Neural cell (in vitro differentiated cells): Measurements from ENCODE around the gene KIN. TPM values are rescaled to one million over a fixed set of nuclear protein-coding genes. Genes with fewer than 3 reads are reported as not detected.
"Not testable (repeated sequence)": the region's sequence is repeated elsewhere in the genome, so short reads cannot be mapped to it uniquely, and the experiment has no call there.

Experiments
- H2AFZ ChIP-seq: fragments of 200-600, 300-800 bp; sonication (generic), shearing (Covaris generic); 2 replicates; pipeline ENCODE4 v1.6.0; 2014; ENCODE audit warnings: low read depth, mild to moderate bottlenecking, antibody characterized with exemption, low read length, moderate library complexity
- H3F3A ChIP-seq: fragments of 200-600 bp; shearing (Covaris generic); 2 replicates; pipeline ENCODE4 v1.6.1; 2016; ENCODE audit warnings: mild to moderate bottlenecking, moderate library complexity, mixed read lengths, antibody characterized with exemption, low read length; ENCODE audit not compliant: insufficient read depth, poor library complexity, severe bottlenecking
- H3K27ac ChIP-seq: fragments of 200-600, 300-800 bp; sonication (generic), shearing (Covaris generic); 2 replicates; pipeline ENCODE4 v1.5.1; 2014; ENCODE audit warnings: mild to moderate bottlenecking, low read length, moderate library complexity
- H3K27me3 ChIP-seq: fragments of 300-800, 200-600 bp; sonication (generic), shearing (Covaris generic); 2 replicates; pipeline ENCODE4 v1.6.0; 2014; ENCODE audit warnings: mild to moderate bottlenecking, low read depth, low read length, moderate library complexity; ENCODE audit not compliant: insufficient read depth
- H3K36me3 ChIP-seq: fragments of 300-800, 200-600 bp; sonication (generic), shearing (Covaris generic); 2 replicates; pipeline ENCODE4 v1.5.1; 2014; ENCODE audit warnings: mild to moderate bottlenecking, antibody characterized with exemption, low read length, moderate library complexity; ENCODE audit not compliant: insufficient read depth
- H3K4me2 ChIP-seq: fragments of 300-800, 200-600 bp; sonication (generic), shearing (Covaris generic); 2 replicates; pipeline ENCODE4 v1.6.0; 2014; ENCODE audit warnings: mild to moderate bottlenecking, low read length
- H3K4me3 ChIP-seq: fragments of 300-800, 200-600 bp; sonication (generic), shearing (Covaris generic); 2 replicates; pipeline ENCODE4 v1.5.1; 2014; ENCODE audit warnings: mild to moderate bottlenecking, low read length, moderate library complexity
- H3K79me2 ChIP-seq: fragments of 200-600 bp; shearing (Covaris generic); replicated peaks from 2 replicates; pipeline ENCODE4 v1.6.0; 2014; ENCODE audit warnings: mild to moderate bottlenecking, low read length, moderate library complexity; ENCODE audit not compliant: insufficient read depth
- H3K9ac ChIP-seq: fragments of 300-800, 200-600 bp; sonication (generic), shearing (Covaris generic); 2 replicates; pipeline ENCODE4 v1.6.1; 2016; ENCODE audit warnings: mild to moderate bottlenecking, low read length, mixed read lengths
- H3K9me2 ChIP-seq: fragments of 200-600 bp; shearing (Covaris generic); 2 replicates; pipeline ENCODE4 v1.6.1; 2016; ENCODE audit warnings: mild to moderate bottlenecking, low read length, mixed read lengths; ENCODE audit not compliant: insufficient read depth
- H3K9me3 ChIP-seq: fragments of 200-600, 300-800 bp; sonication (generic), shearing (Covaris generic); 2 replicates; pipeline ENCODE4 v1.6.1; 2016; ENCODE audit warnings: mild to moderate bottlenecking, mixed run types, low read length, moderate library complexity, mixed read lengths
- H4K20me1 ChIP-seq: fragments of 200-600 bp; shearing (Covaris generic); 2 replicates; pipeline ENCODE4 v1.6.1; 2016; ENCODE audit warnings: mild to moderate bottlenecking, mixed run types; ENCODE audit not compliant: insufficient read depth
- CTCF ChIP-seq: fragments of 450-650 bp; IDR thresholded peaks from 2 replicates; pipeline ENCODE4 v1.5.1; 2014; ENCODE audit warnings: antibody characterized with exemption, mild to moderate bottlenecking, moderate library complexity; ENCODE audit not compliant: poor library complexity, severe bottlenecking
- EP300 ChIP-seq: fragments of 450-650 bp; conservative IDR thresholded peaks from 2 replicates; pipeline ENCODE4 v1.6.1; 2014; ENCODE audit warnings: antibody characterized with exemption, mild to moderate bottlenecking, moderate library complexity; ENCODE audit not compliant: poor library complexity, severe bottlenecking
- EZH2 ChIP-seq: fragments of 200-600, 300-800 bp; shearing (Covaris generic), sonication (generic); IDR thresholded peaks from 2 replicates; pipeline ENCODE4 v1.6.1; 2014; ENCODE audit warnings: antibody characterized with exemption, low read length, borderline replicate concordance, mild to moderate bottlenecking; ENCODE audit not compliant: insufficient read depth, poor library complexity, severe bottlenecking
- MXI1 ChIP-seq: fragments of 450-650 bp; conservative IDR thresholded peaks from 2 replicates; pipeline ENCODE4 v1.6.1; 2014; ENCODE audit warnings: antibody characterized with exemption, mild to moderate bottlenecking; ENCODE audit not compliant: poor library complexity, severe bottlenecking
- POLR2AphosphoS5 ChIP-seq: IDR thresholded peaks from 2 replicates; pipeline ENCODE4 v1.6.1; 2012
- RAD21 ChIP-seq: fragments of 450-650 bp; conservative IDR thresholded peaks from 2 replicates; pipeline ENCODE4 v1.6.1; 2014; ENCODE audit warnings: antibody characterized with exemption, mild to moderate bottlenecking, moderate library complexity
- REST ChIP-seq: IDR thresholded peaks from 2 replicates; pipeline ENCODE4 v1.6.1; 2012; ENCODE audit warnings: borderline replicate concordance
- SMC3 ChIP-seq: fragments of 450-650 bp; conservative IDR thresholded peaks from 2 replicates; pipeline ENCODE4 v1.6.1; 2014; ENCODE audit warnings: antibody characterized with exemption, mild to moderate bottlenecking, moderate library complexity; ENCODE audit not compliant: poor library complexity
- TAF1 ChIP-seq: IDR thresholded peaks from 2 replicates; pipeline ENCODE4 v1.6.1; 2012; ENCODE audit warnings: low read depth
- polyA plus RNA-seq: library from polyadenylated mRNA; depleted of rRNA; stranded (reverse); fragments of >200 nt; gene quantifications from 2 replicates; pipeline ENCODE4 v1.2.3, GENCODE V29; 2014

Gene KIN
- polyA plus RNA-seq, 1 donor from 2014 or later: 24.4 TPM

- Histone ChIP-seq H3K9me3 (no peaks in the 10 kb centered on the region), H4K20me1 (no peaks in the 10 kb centered on the region), H3K79me2 (no peaks in the 10 kb centered on the region), H3K9ac (no peak overlapping the region), H2AFZ (no peak overlapping the region), H3K9me2 (no peaks in the 10 kb centered on the region), H3K36me3 (peaks cover 5% of the 10 kb centered on the region), H3K4me3 (no peak overlapping the region), H3K27ac (no peak overlapping the region), H3K4me2 (no peak overlapping the region), H3K27me3 (no peaks in the 10 kb centered on the region), H3F3A (no peaks in the 10 kb centered on the region)
- TF ChIP-seq EP300: no peak
- no peak for TF ChIP-seq TAF1
- TF ChIP-seq RAD21: no peak
- no peak for TF ChIP-seq MXI1
- no peak for TF ChIP-seq SMC3
- TF ChIP-seq POLR2AphosphoS5: no peak
- no peak for TF ChIP-seq EZH2
- no peak for TF ChIP-seq REST
- no peak for TF ChIP-seq CTCF
These were observed 35.5 kb downstream of the KIN start for GRCh38 chr10:7752251-7752650.

- H3K9ac ChIP-seq: no peak overlapping the region
These were observed 37.6 kb downstream of the KIN start for GRCh38 chr10:7750222-7750621.

GRCh38 chr10:7748637-7749036, 39.2 kb downstream of the KIN start:
- H3K4me3 ChIP-seq, H3K27me3 ChIP-seq, H3K36me3 ChIP-seq: not testable (repeated sequence)

More at GRCh38 chr10:7750222-7750621, 37.6 kb downstream of the KIN start:
- Histone ChIP-seq H3K4me3 (no peak overlapping the region), H3K4me2 (no peak overlapping the region), H3F3A (no peaks in the 10 kb centered on the region), H3K27ac (no peak overlapping the region), H4K20me1 (no peaks in the 10 kb centered on the region), H3K79me2 (no peaks in the 10 kb centered on the region), H3K36me3 (peaks cover 3% of the 10 kb centered on the region), H3K9me2 (no peaks in the 10 kb centered on the region), H3K9me3 (no peaks in the 10 kb centered on the region), H3K27me3 (no peaks in the 10 kb centered on the region), H2AFZ (no peak overlapping the region)
- TF ChIP-seq REST (no peak), EP300 (no peak)

More at GRCh38 chr10:7748637-7749036, 39.2 kb downstream of the KIN start:
- not testable (repeated sequence) for H4K20me1 ChIP-seq, H3F3A ChIP-seq, H3K9me3 ChIP-seq, H3K9me2 ChIP-seq, H2AFZ ChIP-seq, H3K9ac ChIP-seq, H3K79me2 ChIP-seq, H3K27ac ChIP-seq, H3K4me2 ChIP-seq
